ENCODE measurements around the gene CNTN4. TPM values are rescaled to one million over a fixed set of nuclear protein-coding genes. Genes with fewer than 3 reads are reported as not detected.

The CNTN4 gene
- total RNA-seq, 1 donor from 2014 or later: 0.52 TPM

DNA sequence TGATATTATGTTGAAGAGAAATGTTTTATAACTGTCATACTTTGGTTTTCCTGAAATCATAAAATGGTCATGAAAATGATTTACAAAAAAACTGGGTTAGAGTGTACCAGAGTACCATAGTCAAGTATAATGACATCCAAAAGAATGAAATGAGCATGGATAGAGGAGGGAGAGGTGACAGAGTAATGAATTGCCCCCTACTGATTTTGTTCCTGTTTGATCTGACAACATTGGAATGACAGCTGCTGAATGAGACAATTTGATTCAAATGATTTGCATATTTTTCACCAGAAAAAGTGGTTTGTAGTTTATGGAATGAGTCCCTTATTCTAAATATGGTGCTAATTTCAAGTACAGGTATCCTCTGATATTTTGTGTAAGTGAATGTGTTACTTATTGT, 271.7 kb downstream of the CNTN4 start:
- Mint-ChIP-seq H3K27ac (ENCODE audit: unreplicated experiment) (no peak overlapping the region), H3K9me3 (ENCODE audit: low read depth) (no peaks in the 10 kb centered on the region), H3K4me3 (ENCODE audit: unreplicated experiment) (no peak overlapping the region), H3K27me3 (ENCODE audit: low read depth) (no peaks in the 10 kb centered on the region), H3K4me1 (ENCODE audit: low read depth) (no peaks in the 10 kb centered on the region), H3K36me3 (ENCODE audit: low read depth) (no peaks in the 10 kb centered on the region)
- no peak for DNase-seq (ENCODE audit: low spot score)
- TF ChIP-seq CTCF (IDR thresholded peaks at IDR 0.05): no peak

DNA sequence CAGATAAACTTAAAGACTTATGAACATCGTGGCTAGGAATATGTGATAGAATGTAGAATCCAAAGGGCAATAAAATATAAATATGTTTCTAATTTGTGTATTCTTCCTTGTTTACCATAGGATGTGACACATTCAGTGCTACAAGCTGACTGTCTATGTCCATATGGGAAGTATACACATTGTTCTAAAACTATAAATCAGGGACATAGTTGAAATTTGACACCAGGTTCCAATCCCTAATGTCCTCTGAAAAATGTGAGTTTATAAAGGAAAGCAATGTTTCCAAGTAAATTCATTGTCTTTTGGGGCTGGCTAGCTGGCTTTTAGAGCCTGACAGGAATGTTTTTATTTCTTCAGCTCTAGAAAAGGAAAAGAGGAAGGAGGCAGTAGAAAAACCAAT, 273.6 kb downstream of the CNTN4 start:
- Mint-ChIP-seq H3K9me3 (ENCODE audit: low read depth) (no peaks in the 10 kb centered on the region), H3K4me1 (ENCODE audit: low read depth) (no peaks in the 10 kb centered on the region), H3K4me3 (ENCODE audit: unreplicated experiment) (no peak overlapping the region), H3K27ac (ENCODE audit: unreplicated experiment) (no peak overlapping the region), H3K27me3 (ENCODE audit: low read depth) (no peaks in the 10 kb centered on the region), H3K36me3 (ENCODE audit: low read depth) (no peaks in the 10 kb centered on the region)
- DNase-seq (ENCODE audit: low spot score): no peak
- no peak for TF ChIP-seq CTCF (IDR thresholded peaks at IDR 0.05)

DNA sequence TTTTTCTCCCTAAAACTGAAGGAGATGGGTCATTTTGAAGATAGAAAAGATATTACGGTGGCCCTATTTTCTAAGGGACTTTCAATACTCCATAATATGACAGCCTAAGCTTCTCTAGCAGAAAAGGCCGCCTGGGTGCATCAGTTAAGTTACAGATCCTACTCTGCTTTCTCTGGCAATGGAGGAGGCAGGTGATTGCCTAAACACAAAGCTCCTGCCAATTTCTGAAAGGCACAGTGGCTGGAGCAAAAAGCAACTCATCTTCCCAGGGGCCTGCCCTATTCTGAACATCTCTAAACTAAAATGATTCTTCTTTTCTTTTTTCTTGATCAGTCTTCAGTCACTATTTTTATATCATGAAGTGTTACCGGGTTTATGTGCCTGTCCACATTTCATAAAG, 276.7 kb downstream of the CNTN4 start:
- no peak overlapping the region for H3K4me3 Mint-ChIP-seq (ENCODE audit: unreplicated experiment)
- no peaks in the 10 kb centered on the region for H3K27me3 Mint-ChIP-seq (ENCODE audit: low read depth)
- H3K27ac Mint-ChIP-seq (ENCODE audit: unreplicated experiment): no peak overlapping the region
- DNase-seq (ENCODE audit: low spot score): no peak
- TF ChIP-seq CTCF (IDR thresholded peaks at IDR 0.05): no peak
- no peaks in the 10 kb centered on the region for H3K36me3 Mint-ChIP-seq (ENCODE audit: low read depth)
- H3K4me1 Mint-ChIP-seq (ENCODE audit: low read depth): no peaks in the 10 kb centered on the region
- H3K9me3 Mint-ChIP-seq (ENCODE audit: low read depth): no peaks in the 10 kb centered on the region

GRCh38 chr3:2377281-2377680, 278.6 kb downstream of the CNTN4 start:
- H3K36me3 Mint-ChIP-seq (ENCODE audit: low read depth): no peaks in the 10 kb centered on the region
- H3K4me3 Mint-ChIP-seq (ENCODE audit: unreplicated experiment): no peak overlapping the region
- TF ChIP-seq CTCF (IDR thresholded peaks at IDR 0.05): no peak
- H3K27ac Mint-ChIP-seq (ENCODE audit: unreplicated experiment): no peak overlapping the region
- no peaks in the 10 kb centered on the region for H3K9me3 Mint-ChIP-seq (ENCODE audit: low read depth)
- no peaks in the 10 kb centered on the region for H3K4me1 Mint-ChIP-seq (ENCODE audit: low read depth)
- H3K27me3 Mint-ChIP-seq (ENCODE audit: low read depth): no peaks in the 10 kb centered on the region
- no peak for DNase-seq (ENCODE audit: low spot score)

GRCh38 chr3:2390926-2391532, 292.4 kb downstream of the CNTN4 start:
- H3K36me3 Mint-ChIP-seq (ENCODE audit: low read depth): no peaks in the 10 kb centered on the region
- no peak overlapping the region for H3K27ac Mint-ChIP-seq (ENCODE audit: unreplicated experiment)
- H3K27me3 Mint-ChIP-seq (ENCODE audit: low read depth): no peaks in the 10 kb centered on the region
- H3K4me3 Mint-ChIP-seq (ENCODE audit: unreplicated experiment): no peak overlapping the region
- no peak for DNase-seq (ENCODE audit: low spot score)
- TF ChIP-seq CTCF (IDR thresholded peaks at IDR 0.05): no peak
- no peaks in the 10 kb centered on the region for H3K4me1 Mint-ChIP-seq (ENCODE audit: low read depth)
- H3K9me3 Mint-ChIP-seq (ENCODE audit: low read depth): no peaks in the 10 kb centered on the region

All from chondrocyte (in vitro differentiated cells).